ENCODE measurements around the gene ZNF74.
"Not testable (repeated sequence)": the region's sequence is repeated elsewhere in the genome, so short reads cannot be mapped to it uniquely, and the experiment has no call there.

Gene ZNF74

GRCh38 chr22:20450551-20450906 is 56.6 kb downstream of the ZNF74 start:
- peak in 1 of 2 experiments; percentile 20 for DNase-seq (ENCODE audit: low read depth in 1 of 2, low spot score in 1 of 2)
- in situ Hi-C loops (cut with HindIII; ENCODE audit: low pct_unique_long_range_greater_than_20kb, low sequenced_read_pairs), result no loop called here
- no peak for TF ChIP-seq JUND (IDR thresholded peaks at IDR 0.05; ENCODE audit: low read depth)

GRCh38 chr22:20451129-20451778 is 57.3 kb downstream of the ZNF74 start:
- DNase-seq (ENCODE audit: low read depth in 1 of 2, low spot score in 1 of 2); in situ Hi-C loops (cut with HindIII; ENCODE audit: low pct_unique_long_range_greater_than_20kb, low sequenced_read_pairs): not testable (repeated sequence)

GRCh38 chr22:20451920-20452319 is 58.0 kb downstream of the ZNF74 start:
- no peak for TF ChIP-seq JUND (IDR thresholded peaks at IDR 0.05; ENCODE audit: low read depth)
- DNase-seq (ENCODE audit: low read depth in 1 of 2, low spot score in 1 of 2), result no peak
- in situ Hi-C loops (cut with HindIII; ENCODE audit: low pct_unique_long_range_greater_than_20kb, low sequenced_read_pairs), result no loop called here

- in situ Hi-C loops (cut with HindIII; ENCODE audit: low pct_unique_long_range_greater_than_20kb, low sequenced_read_pairs), result no loop called here
- no peak for DNase-seq (ENCODE audit: low read depth in 1 of 2, low spot score in 1 of 2)
- TF ChIP-seq JUND (IDR thresholded peaks at IDR 0.05; ENCODE audit: low read depth), result no peak
Observed at GRCh38 chr22:20453222-20453621, 59.3 kb downstream of the ZNF74 start.

- in situ Hi-C loops (cut with HindIII; ENCODE audit: low pct_unique_long_range_greater_than_20kb, low sequenced_read_pairs), result no loop called here
- TF ChIP-seq JUND (IDR thresholded peaks at IDR 0.05; ENCODE audit: low read depth), result no peak
- no peak for DNase-seq (ENCODE audit: low read depth in 1 of 2, low spot score in 1 of 2)
Observed at GRCh38 chr22:20455709-20456063, 61.7 kb downstream of the ZNF74 start.

GRCh38 chr22:20456064-20456721 is 62.2 kb downstream of the ZNF74 start:
- TF ChIP-seq JUND (IDR thresholded peaks at IDR 0.05; ENCODE audit: low read depth), result no peak
- in situ Hi-C loops (cut with HindIII; ENCODE audit: low pct_unique_long_range_greater_than_20kb, low sequenced_read_pairs), result no loop called here
- peak in 1 of 2 experiments; percentile 56 for DNase-seq (ENCODE audit: low read depth in 1 of 2, low spot score in 1 of 2)

- no peak for TF ChIP-seq JUND (IDR thresholded peaks at IDR 0.05; ENCODE audit: low read depth)
- in situ Hi-C loops (cut with HindIII; ENCODE audit: low pct_unique_long_range_greater_than_20kb, low sequenced_read_pairs), result no loop called here
Observed at GRCh38 chr22:20456722-20457076, 62.7 kb downstream of the ZNF74 start.

GRCh38 chr22:20457506-20458240 is 63.7 kb downstream of the ZNF74 start:
- in situ Hi-C loops (cut with HindIII; ENCODE audit: low pct_unique_long_range_greater_than_20kb, low sequenced_read_pairs), result no loop called here
- no peak for TF ChIP-seq JUND (IDR thresholded peaks at IDR 0.05; ENCODE audit: low read depth)
- no peak for DNase-seq (ENCODE audit: low read depth in 1 of 2, low spot score in 1 of 2)

More at GRCh38 chr22:20456722-20457076, 62.7 kb downstream of the ZNF74 start:
- DNase-seq (ENCODE audit: low read depth in 1 of 2, low spot score in 1 of 2), result no peak
